Fibroblast of mammary gland (primary cell): Measurements from ENCODE around the gene OTOS.

Experiments
- DNase-seq: peaks from one replicate; pipeline ENCODE4 v3.0.0-alpha.2; 2010; ENCODE audit warnings: low read depth
- H3K4me3 ChIP-seq: 2 replicates; pipeline ENCODE4 v1.5.1; 2011; ENCODE audit warnings: low read depth, mild to moderate bottlenecking, low read length, moderate library complexity; ENCODE audit not compliant: control insufficient read depth
- CTCF ChIP-seq: conservative IDR thresholded peaks from 2 replicates; pipeline ENCODE4 v1.5.1; 2011; ENCODE audit warnings: low read depth, low read length, inconsistent platforms; ENCODE audit not compliant: control insufficient read depth, insufficient read depth

OTOS gene

GRCh38 chr2:240146141-240146561, 5.7 kb upstream of the OTOS start:
- TF ChIP-seq CTCF, result no peak
- H3K4me3 ChIP-seq, result no peak overlapping the region
- no peak for DNase-seq

GRCh38 chr2:240145461-240145860, 5.0 kb upstream of the OTOS start:
- no peak for TF ChIP-seq CTCF
- DNase-seq, result no peak
- H3K4me3 ChIP-seq, result no peak overlapping the region

- no peak for TF ChIP-seq CTCF
- no peak overlapping the region for H3K4me3 ChIP-seq
- DNase-seq, result no peak
These were observed 4.3 kb upstream of the OTOS start for GRCh38 chr2:240144649-240145261.

DNA sequence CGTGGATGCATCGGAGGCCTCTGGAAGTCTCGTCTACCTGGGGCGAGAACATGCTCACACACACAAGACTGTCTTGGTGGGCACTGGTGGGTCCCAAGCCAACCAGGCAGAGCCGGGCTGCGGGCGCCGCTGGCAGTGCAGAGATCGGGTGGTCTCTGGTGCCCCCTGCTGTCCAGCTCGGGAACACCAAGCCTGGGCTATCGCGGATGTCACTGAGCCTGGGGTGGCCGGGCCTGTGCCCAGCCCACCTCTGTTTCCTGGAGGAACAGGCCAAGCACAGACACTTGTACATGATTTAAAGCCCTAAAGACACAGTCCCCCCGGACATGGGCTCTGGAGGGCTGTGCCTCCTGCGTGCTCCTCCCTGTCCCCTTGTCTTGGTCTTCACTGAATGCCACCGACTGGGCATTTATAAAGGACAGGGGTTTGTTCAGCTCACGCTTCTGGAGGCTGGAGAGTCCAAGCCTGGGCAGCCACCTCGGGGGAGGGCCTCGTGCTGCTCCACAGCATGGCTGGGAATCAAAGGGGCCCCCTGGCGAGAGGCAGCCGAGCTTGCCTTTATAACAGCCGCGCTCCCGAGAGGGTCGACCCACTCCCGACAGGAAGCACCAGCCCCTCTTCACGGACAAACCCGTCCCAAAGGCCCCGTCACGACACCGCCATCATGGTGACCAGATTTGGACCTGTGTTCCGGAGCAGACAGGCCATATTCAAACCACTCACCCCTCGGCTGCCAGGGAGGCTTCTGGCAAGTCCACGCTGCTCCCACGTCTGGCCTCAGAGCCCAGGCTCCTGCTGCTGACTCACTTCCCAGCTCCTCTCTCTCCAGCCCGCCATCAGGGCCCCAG, 3.6 kb upstream of the OTOS start:
- H3K4me3 ChIP-seq, result no peak overlapping the region
- peak; percentile 79 for TF ChIP-seq CTCF
- DNase-seq, result peak; percentile 38

- DNase-seq, result no peak
- no peak overlapping the region for H3K4me3 ChIP-seq
- TF ChIP-seq CTCF, result no peak
These were observed 2.8 kb upstream of the OTOS start for GRCh38 chr2:240143276-240143675.

DNA sequence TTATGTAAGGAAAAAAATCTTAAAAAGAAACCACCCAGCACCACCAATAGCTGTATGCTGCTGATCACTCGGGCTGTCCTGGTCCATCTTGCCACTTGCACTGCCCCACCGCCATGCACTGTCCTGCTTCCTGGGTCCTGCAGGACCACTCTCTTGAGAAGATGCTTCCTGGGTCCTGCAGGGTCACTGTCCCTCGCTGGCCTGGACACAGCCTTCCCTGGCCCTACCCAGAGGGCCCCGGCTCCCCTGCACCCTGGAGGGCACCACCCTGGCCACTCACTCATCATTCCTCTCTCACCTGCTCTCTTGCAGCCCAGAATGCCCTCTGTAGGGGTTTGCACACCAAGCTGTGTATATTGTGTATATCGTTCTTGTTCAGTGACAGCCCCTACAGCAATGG, 2.4 kb upstream of the OTOS start:
- no peak overlapping the region for H3K4me3 ChIP-seq
- no peak for DNase-seq
- no peak for TF ChIP-seq CTCF
